Measurements from ENCODE around the gene LRP2BP. TPM values are rescaled to one million over a fixed set of nuclear protein-coding genes. Genes with fewer than 3 reads are reported as not detected.

LRP2BP gene
- total and polyA plus RNA-seq, 2 of the 13 experiments (the other 11 are each of a cell fraction or from before 2014, with no cell fraction given) = 0.22 to 0.29 TPM

DNA sequence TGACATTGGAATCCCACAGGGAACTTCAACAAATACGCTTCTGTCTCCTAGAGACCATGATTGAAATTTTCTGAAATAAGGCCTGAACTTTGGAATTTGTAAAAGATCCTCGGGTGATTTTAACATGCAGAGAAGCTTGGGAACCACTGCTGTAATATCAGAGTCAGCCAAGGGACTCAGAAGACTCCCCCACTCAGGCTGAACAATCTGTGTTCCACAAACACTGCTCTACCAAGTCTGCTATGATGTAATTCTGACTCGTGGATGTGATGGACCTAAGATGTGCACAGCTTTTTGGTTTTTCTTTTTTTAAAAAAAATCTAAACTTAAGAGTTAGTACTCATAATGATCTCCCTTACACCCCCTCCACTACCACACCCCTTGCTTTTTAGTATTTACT, 26.0 kb downstream of the LRP2BP start:
- TF ChIP-seq POLR2G (IDR thresholded peaks at IDR 0.05; ENCODE audit: low read depth, low read length) (no peak), MYNN (CRISPR knock-in tag; IDR thresholded peaks at IDR 0.05; ENCODE audit: low read depth) (no peak), KAT8 (CRISPR knock-in tag; IDR thresholded peaks at IDR 0.05) (no peak), SMAD9 (CRISPR knock-in tag; IDR thresholded peaks at IDR 0.05) (no peak), GABPA (IDR thresholded peaks at IDR 0.05; ENCODE audit: low read depth, low read length) (no peak), GABPA (CRISPR knock-in tag; IDR thresholded peaks at IDR 0.05; ENCODE audit: low read depth) (no peak), MED8 (CRISPR knock-in tag; IDR thresholded peaks at IDR 0.05; ENCODE audit: insufficient replicate concordance) (no peak), GATAD1 (CRISPR knock-in tag; IDR thresholded peaks at IDR 0.05) (no peak), RFX1 (IDR thresholded peaks at IDR 0.05) (no peak), ZSCAN9 (CRISPR knock-in tag; IDR thresholded peaks at IDR 0.05; ENCODE audit: borderline replicate concordance) (no peak), JARID2 (CRISPR knock-in tag; IDR thresholded peaks at IDR 0.05; ENCODE audit: insufficient replicate concordance) (no peak), GTF3A (CRISPR knock-in tag; conservative IDR thresholded peaks at IDR 0.05) (no peak)
- TF ChIP-seq, protein P1, sequence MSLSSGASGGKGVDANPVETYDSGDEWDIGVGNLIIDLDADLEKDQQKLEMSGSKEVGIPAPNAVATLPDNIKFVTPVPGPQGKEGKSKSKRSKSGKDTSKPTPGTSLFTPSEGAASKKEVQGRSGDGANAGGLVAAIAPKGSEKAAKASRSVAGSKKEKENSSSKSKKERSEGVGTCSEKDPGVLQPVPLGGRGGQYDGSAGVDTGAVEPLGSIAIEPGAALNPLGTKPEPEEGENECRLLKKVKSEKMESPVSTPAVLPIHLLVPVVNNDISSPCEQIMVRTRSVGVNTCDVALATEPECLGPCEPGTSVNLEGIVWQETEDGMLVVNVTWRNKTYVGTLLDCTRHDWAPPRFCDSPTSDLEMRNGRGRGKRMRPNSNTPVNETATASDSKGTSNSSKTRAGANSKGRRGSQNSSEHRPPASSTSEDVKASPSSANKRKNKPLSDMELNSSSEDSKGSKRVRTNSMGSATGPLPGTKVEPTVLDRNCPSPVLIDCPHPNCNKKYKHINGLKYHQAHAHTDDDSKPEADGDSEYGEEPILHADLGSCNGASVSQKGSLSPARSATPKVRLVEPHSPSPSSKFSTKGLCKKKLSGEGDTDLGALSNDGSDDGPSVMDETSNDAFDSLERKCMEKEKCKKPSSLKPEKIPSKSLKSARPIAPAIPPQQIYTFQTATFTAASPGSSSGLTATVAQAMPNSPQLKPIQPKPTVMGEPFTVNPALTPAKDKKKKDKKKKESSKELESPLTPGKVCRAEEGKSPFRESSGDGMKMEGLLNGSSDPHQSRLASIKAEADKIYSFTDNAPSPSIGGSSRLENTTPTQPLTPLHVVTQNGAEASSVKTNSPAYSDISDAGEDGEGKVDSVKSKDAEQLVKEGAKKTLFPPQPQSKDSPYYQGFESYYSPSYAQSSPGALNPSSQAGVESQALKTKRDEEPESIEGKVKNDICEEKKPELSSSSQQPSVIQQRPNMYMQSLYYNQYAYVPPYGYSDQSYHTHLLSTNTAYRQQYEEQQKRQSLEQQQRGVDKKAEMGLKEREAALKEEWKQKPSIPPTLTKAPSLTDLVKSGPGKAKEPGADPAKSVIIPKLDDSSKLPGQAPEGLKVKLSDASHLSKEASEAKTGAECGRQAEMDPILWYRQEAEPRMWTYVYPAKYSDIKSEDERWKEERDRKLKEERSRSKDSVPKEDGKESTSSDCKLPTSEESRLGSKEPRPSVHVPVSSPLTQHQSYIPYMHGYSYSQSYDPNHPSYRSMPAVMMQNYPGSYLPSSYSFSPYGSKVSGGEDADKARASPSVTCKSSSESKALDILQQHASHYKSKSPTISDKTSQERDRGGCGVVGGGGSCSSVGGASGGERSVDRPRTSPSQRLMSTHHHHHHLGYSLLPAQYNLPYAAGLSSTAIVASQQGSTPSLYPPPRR (CRISPR knock-in tag; IDR thresholded peaks at IDR 0.05; ENCODE audit: borderline replicate concordance) = no peak
- TF ChIP-seq, protein P2, sequence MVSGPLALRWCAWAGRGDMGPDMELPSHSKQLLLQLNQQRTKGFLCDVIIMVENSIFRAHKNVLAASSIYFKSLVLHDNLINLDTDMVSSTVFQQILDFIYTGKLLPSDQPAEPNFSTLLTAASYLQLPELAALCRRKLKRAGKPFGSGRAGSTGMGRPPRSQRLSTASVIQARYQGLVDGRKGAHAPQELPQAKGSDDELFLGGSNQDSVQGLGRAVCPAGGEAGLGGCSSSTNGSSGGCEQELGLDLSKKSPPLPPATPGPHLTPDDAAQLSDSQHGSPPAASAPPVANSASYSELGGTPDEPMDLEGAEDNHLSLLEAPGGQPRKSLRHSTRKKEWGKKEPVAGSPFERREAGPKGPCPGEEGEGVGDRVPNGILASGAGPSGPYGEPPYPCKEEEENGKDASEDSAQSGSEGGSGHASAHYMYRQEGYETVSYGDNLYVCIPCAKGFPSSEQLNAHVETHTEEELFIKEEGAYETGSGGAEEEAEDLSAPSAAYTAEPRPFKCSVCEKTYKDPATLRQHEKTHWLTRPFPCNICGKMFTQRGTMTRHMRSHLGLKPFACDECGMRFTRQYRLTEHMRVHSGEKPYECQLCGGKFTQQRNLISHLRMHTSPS (CRISPR knock-in tag; IDR thresholded peaks at IDR 0.05; ENCODE audit: low read depth) = no peak
- TF ChIP-seq, protein P3, sequence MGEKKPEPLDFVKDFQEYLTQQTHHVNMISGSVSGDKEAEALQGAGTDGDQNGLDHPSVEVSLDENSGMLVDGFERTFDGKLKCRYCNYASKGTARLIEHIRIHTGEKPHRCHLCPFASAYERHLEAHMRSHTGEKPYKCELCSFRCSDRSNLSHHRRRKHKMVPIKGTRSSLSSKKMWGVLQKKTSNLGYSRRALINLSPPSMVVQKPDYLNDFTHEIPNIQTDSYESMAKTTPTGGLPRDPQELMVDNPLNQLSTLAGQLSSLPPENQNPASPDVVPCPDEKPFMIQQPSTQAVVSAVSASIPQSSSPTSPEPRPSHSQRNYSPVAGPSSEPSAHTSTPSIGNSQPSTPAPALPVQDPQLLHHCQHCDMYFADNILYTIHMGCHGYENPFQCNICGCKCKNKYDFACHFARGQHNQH (CRISPR knock-in tag; IDR thresholded peaks at IDR 0.05) = no peak
- TF ChIP-seq, protein P4, sequence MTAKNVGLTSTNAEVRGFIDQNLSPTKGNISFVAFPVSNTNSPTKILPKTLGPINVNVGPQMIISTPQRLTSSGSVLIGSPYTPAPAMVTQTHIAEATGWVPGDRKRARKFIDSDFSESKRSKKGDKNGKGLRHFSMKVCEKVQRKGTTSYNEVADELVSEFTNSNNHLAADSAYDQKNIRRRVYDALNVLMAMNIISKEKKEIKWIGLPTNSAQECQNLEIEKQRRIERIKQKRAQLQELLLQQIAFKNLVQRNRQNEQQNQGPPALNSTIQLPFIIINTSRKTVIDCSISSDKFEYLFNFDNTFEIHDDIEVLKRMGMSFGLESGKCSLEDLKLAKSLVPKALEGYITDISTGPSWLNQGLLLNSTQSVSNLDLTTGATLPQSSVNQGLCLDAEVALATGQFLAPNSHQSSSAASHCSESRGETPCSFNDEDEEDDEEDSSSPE (CRISPR knock-in tag; IDR thresholded peaks at IDR 0.05) = no peak
- TF ChIP-seq, protein P5, sequence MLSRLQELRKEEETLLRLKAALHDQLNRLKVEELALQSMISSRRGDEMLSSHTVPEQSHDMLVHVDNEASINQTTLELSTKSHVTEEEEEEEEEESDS (CRISPR knock-in tag; IDR thresholded peaks at IDR 0.05; ENCODE audit: borderline replicate concordance) = no peak
- ChIA-PET POLR2A (no interaction called here), CTCF (ENCODE audit: low intra/inter-chr PET ratio, low total read pairs) (no interaction called here)
- Histone ChIP-seq H3K4me1 (ENCODE audit: insufficient read depth, low read length) (peaks cover 13% of the 10 kb centered on the region), H3K79me2 (ENCODE audit: insufficient read depth, low read length) (no peaks in the 10 kb centered on the region), H4K20me1 (ENCODE audit: insufficient read depth, low read length) (no peaks in the 10 kb centered on the region), H3K27ac (ENCODE audit: extremely low read length, insufficient read depth, low read length) (no peak overlapping the region), H3K27me3 (ENCODE audit: control insufficient read depth in 1 of 2, insufficient read depth in 2 of 2, low read length in 2 of 2) (no peaks in the 10 kb centered on the region), H3K4me2 (ENCODE audit: low read depth, low read length) (no peak overlapping the region), H3K36me3 (replicated peaks in 1 of 2; ENCODE audit: control insufficient read depth in 1 of 2, insufficient read depth in 2 of 2, low read length in 2 of 2) (peaks cover 5 to 9% of the 10 kb centered on the region in 2 experiments; a peak in 3 of 5 replicates), H3K9me3 (ENCODE audit: low read length) (no peaks in the 10 kb centered on the region), H3K9ac (ENCODE audit: insufficient read depth, low read depth, low read length) (no peak overlapping the region), H2AFZ (ENCODE audit: low read length) (no peak overlapping the region), H3K4me3 (replicated peaks in 1 of 3; ENCODE audit: insufficient read depth in 1 of 3, low read depth in 2 of 3, low read length in 3 of 3) (no peak overlapping the region)
- DNase-seq (ENCODE audit: low spot score) (no peak), FAIRE-seq (no peak), ATAC-seq (no peak)
- intact Hi-C loops (cut with micrococcal nuclease; ENCODE audit: unreplicated experiment) (no loop called here), in situ Hi-C loops (cut with HindIII; ENCODE audit: extremely low pct_ligation_motif_present, low pct_unique_long_range_greater_than_20kb) (no loop called here)
- 54% methylated on average over 3 of the region's 3 CpGs for WGBS (ENCODE audit: low lambda C conversion rate)
- BruUV-seq (replicated peaks) = no TSS peak

Data from HepG2 (cell line).